GM19193 (cell line): Measurements from ENCODE around the gene DSCAML1.

ENCODE experiments used
- POLR2A ChIP-seq: IDR thresholded peaks from 4 replicates; pipeline ENCODE4 v1.6.1; 2011; ENCODE audit not compliant: insufficient read depth, insufficient read length; ENCODE audit errors: extremely low read depth

The DSCAML1 gene

DNA sequence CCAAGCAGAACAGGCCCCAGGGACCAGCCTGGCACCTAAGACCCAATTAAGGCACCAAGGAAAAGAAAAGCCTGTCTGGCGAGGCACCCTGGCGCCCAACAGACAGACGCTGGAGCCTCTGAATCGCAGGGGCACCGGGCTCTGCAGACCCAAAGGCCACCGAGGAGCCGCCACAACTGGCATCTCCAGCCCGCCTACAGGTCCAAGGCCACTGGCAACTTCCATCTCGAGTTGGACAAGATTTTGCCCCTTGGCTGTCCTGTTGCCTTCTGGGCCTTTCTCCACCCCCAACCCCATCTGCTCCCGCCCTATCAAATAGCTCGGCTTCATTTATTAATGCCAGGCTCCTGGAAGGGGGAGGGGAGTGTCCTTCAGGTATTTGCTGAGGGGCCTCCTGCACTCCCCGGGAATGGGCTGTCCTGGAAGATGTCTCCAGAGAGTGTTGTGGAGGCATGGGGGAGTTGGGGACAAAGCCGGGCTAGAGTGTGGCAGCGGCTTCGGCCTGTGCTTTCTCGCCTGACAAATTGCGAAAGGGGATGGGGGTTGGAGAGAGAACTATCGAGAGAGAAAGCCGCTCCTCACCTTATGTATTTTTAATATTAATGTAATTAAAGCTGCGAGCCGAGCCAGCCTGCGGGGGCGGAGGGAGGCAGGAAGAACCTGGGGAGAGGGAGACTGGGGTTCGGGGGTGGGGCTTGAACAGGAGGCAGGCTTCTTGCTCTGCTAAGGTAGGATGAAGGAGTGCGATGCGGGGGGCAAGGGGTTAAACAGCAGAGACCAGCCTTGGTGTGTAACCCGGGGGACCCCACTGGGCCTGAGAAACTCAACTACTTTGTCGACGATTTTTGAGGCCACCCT, 2.0 kb downstream of the DSCAML1 start:
- no peak for TF ChIP-seq POLR2A

- TF ChIP-seq POLR2A = no peak
These were observed 2.9 kb downstream of the DSCAML1 start for GRCh38 chr11:117794135-117794534.

GRCh38 chr11:117793583-117793982, 3.4 kb downstream of the DSCAML1 start:
- TF ChIP-seq POLR2A = no peak

- no peak for TF ChIP-seq POLR2A
These were observed 4.0 kb downstream of the DSCAML1 start for GRCh38 chr11:117792992-117793391.

GRCh38 chr11:117792241-117792640, 4.8 kb downstream of the DSCAML1 start:
- TF ChIP-seq POLR2A = no peak

DNA sequence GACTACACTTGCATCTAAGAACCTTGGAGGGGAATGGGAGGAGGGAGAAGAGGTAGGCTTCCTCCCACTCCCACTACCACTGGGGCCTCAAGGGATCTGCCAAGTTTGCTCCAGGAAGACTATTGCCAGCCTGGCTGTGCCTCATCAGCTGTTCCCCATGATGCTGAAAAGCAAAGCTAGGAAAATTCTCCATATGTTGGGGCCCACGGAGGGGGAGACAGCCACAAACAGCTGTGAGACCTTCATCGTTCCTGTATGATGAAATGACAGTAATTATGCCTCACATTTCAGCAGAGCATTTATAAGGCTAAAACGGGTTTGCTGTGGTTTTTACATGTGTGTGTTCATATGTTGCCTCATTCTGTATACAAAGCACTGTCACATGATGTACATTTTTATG, 6.7 kb downstream of the DSCAML1 start:
- no peak for TF ChIP-seq POLR2A

DNA sequence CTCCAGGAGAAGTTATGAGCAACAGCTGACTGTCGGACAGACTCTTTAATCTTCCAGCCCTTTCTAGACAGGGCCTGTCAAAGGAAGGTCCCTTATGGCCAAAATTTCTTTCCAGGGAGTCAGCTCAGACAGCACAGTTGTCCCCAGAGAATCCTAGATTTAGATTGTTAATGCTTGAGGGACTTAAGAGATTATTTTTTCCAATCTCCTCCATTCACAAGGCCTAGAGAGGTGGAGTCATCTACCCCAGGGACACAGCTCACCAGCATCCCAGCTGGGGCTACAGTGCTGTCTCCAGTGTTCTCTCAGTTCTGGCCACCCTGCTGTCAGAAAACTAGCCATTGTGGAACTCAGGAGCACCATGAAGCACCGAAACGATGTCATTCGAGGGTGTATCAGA, 7.8 kb downstream of the DSCAML1 start:
- TF ChIP-seq POLR2A = no peak

DNA sequence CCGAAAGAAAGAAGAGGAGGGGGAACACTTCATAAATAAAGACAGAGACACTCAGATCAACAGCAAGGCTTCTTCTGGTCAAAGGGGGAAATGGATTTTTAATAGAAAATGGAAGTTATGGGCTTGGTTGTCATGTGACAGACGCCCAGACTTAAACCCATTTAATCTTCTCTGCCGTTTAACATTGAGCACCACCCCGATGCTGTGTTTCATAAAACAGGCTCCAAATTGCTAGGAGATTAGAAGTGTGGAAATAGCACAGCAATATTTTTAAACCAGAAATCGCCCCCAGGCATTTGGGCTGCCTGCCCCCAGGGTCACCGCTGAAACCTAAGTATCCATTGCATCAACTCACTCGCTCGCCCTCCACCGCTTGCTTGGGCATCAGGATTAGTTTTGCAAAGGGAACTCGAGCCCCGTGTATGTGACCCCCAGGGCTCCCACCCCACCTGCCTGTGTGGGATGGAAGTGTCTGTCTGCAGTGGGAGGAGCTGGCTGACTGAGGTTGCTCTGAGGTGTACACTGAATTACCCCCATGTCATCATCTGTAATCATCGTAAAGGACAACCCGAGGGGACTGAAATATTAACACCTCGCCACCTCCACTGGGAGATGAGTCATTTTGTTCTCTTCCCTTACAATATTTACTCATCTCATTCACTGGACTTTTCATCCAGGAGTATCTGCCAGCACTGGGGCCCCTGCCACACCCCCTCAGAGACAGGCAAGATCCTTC, 10.7 kb downstream of the DSCAML1 start:
- TF ChIP-seq POLR2A = no peak

DNA sequence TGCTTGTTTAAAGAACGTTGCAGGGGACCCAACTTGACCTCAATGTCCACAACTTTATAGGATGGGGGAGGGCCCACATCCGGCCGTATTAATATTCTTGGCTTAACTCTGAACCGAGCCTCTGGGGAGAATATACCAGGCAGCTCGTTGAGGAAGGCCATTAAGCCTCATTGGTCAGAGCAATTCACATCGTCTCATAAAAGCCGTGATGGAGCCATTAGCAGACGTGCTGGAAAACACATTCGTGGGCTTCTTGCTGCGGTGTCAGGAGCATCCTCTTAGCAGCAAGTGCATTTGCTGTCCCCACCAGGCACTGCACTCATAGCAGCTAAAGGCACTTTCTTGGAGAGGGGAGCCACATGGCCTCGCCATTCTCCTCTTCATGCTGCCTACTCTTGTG, 14.9 kb downstream of the DSCAML1 start:
- no peak for TF ChIP-seq POLR2A

DNA sequence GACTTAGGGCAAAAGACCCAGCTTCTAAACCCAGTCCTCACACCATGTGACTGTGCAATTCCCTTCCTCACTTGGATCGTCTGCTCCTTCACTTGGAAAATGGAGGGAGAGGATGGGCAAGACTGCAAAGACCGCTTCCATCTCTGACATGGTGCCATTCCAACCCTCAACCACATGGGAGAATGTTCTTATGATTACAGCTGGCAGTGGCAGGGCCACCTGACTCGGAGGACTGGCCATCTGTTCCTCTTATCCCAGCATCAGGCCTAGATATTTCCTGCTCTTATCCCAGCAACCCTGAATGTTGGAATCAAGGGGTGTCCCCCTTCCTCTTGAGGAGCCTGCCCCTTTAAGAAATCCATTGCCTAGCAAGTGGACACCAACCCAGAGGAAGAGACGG, 15.4 kb downstream of the DSCAML1 start:
- no peak for TF ChIP-seq POLR2A

DNA sequence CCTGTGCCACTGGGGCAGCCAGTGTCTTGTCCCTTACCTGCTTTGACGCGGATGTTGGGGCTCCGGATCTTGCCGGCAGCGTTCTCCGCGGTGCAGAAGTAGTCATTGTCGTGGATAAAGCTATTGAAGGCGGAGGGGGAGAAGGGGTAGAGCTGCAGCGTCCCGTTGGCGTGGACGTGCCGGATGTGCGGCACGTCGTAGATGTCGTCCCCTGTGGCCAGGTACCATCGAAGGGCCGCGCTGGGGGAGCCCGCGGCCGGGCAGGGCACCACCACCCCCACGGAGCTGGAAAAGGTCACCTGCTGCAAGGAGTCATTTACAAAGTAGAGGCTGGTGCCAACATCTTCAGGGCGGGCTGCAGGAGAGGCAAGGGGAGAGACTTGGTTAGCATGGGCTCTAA, 16.6 kb downstream of the DSCAML1 start:
- no peak for TF ChIP-seq POLR2A

- TF ChIP-seq POLR2A = no peak
These were observed 22.5 kb downstream of the DSCAML1 start for GRCh38 chr11:117774553-117774952.

DNA sequence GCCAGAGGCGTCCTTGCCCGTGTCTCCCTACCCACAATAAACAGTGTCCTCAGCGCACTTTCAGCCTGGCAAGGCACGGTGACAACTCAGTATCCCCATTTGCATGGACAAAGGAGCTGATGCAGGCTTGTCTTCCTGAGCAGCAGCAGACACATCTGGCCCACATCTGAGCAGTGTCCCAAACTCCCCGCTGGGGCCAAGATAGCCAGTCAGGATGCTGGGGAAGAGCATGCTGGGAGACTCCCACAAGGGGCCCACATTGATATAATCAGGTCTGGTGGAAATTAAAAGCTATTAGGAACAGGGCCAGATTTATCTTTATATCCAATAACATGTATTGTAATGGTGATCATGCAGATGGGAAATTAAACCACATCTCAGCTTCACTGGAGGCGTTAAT, 24.7 kb downstream of the DSCAML1 start:
- no peak for TF ChIP-seq POLR2A

- TF ChIP-seq POLR2A = no peak
These were observed 25.2 kb downstream of the DSCAML1 start for GRCh38 chr11:117771841-117772240.

GRCh38 chr11:117771197-117771596, 25.8 kb downstream of the DSCAML1 start:
- no peak for TF ChIP-seq POLR2A

DNA sequence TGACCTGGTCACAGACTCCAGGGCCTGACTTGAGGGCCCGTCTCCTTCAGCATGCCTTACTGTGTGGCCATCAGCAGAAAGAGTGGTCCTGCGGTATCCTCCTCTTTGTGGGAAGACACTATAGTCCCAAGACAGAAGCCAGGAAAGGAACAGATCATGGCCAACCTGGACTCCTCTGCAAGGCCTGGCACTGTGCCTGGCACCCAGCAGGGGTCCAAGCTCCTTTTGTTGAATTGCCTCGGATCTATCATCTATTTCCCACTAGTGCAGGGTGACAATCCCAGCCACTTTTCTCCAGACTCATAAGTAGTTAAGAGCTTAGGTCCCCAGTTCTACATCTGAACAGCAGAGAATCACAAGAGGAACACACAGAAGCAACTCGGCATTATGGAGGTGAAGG, 27.0 kb downstream of the DSCAML1 start:
- no peak for TF ChIP-seq POLR2A
